Measurements from ENCODE around the gene SPATA13. TPM values are rescaled to one million over a fixed set of nuclear protein-coding genes. Genes with fewer than 3 reads are reported as not detected.
"Not testable (repeated sequence)": the region's sequence is repeated elsewhere in the genome, so short reads cannot be mapped to it uniquely, and the experiment has no call there.

The SPATA13 gene
- total and polyA plus RNA-seq, 2 donors (not counting 1 experiment from before 2014, with no cell fraction given) = 5.7 to 8.3 TPM

DNA sequence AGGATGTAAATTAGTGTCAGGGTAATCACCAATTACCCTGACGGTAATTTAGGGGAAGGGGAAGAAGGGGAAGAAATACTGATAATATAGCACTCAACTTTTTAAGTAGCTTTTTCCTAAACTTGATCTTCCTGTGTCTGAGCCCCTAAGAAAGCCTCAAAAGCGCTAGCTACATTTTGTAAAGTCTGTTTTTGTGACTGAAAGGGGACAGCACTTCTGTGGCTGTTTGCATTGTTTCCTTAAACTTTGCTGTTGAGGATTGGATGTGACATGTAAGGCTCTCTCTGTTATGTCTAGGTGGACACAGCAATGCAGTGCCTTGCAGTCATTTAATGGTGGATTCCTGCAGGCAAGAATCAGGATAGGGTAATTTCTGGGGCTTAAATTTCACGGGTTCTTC lies 42.8 kb downstream of the SPATA13 start:
- WGBS (ENCODE audit: insufficient coverage) = 33% methylated on average over 1 of the region's 3 CpGs
- Histone ChIP-seq H3K4me2 (replicated peaks; ENCODE audit: low read depth, low read length, poor library complexity, severe bottlenecking) (peak overlapping the region; percentile 50), H3K27ac (ENCODE audit: low read length in 2 of 2) (no peak overlapping the region), H2AFZ (ENCODE audit: insufficient read depth, low read depth, low read length, poor library complexity, severe bottlenecking) (no peak overlapping the region), H3K79me2 (ENCODE audit: control insufficient read depth, insufficient read depth, low read length) (no peaks in the 10 kb centered on the region), H3K9ac (ENCODE audit: low read length) (no peak overlapping the region), H3K27me3 (replicated peaks in 1 of 4; ENCODE audit: control extremely low read depth in 1 of 4, control insufficient read depth in 3 of 4, insufficient read depth in 4 of 4, low read length in 3 of 4) (peaks cover 0 to 3% (median 0%) of the 10 kb centered on the region in 4 experiments), H4K20me1 (ENCODE audit: control insufficient read depth, insufficient read depth, low read length, poor library complexity, severe bottlenecking) (no peaks in the 10 kb centered on the region), H3K36me3 (replicated peaks in 1 of 2; ENCODE audit: control extremely low read depth in 1 of 2, control insufficient read depth in 1 of 2, extremely low read depth in 1 of 2, insufficient read depth in 2 of 2, low read length in 1 of 2) (no peaks in the 10 kb centered on the region), H3K9me3 (ENCODE audit: control extremely low read depth in 1 of 3, control insufficient read depth in 2 of 3, insufficient read depth in 1 of 3, low read length in 2 of 3) (no peaks in the 10 kb centered on the region), H3K4me3 (ENCODE audit: control extremely low read depth in 1 of 5, extremely low read depth in 1 of 5, insufficient read depth in 1 of 5, low read depth in 2 of 5, low read length in 4 of 5) (no peak overlapping the region), H3K4me1 (ENCODE audit: control insufficient read depth in 2 of 2, insufficient read depth in 2 of 2, low read length in 2 of 2) (peaks cover 9 to 15% of the 10 kb centered on the region in 2 donors)
- ATAC-seq (ENCODE audit: low read depth) = no peak
- Mint-ChIP-seq H3K27me3 (peaks cover 10% of the 10 kb centered on the region), H3K9me3 (ENCODE audit: insufficient read depth) (no peaks in the 10 kb centered on the region), H3K27ac (no peak overlapping the region), H3K4me3 (no peak overlapping the region), H3K4me1 (peaks cover 15% of the 10 kb centered on the region)
- no peak for DNase-seq
- ChIA-PET POLR2A (no interaction called here), CTCF (interaction anchor here (1.0 to 1.3 kb wide), 2 partner anchors 25 to 150 kb away, joined by 3 to 6 read pairs; no protein-coding TSS in a partner anchor)
- intact Hi-C loops (cut with micrococcal nuclease) = no loop called here
- TF ChIP-seq EZH2 (IDR thresholded peaks at IDR 0.05; ENCODE audit: borderline replicate concordance, insufficient read depth, low read depth, low read length, poor library complexity, severe bottlenecking) = no peak
- TF ChIP-seq, protein P1, sequence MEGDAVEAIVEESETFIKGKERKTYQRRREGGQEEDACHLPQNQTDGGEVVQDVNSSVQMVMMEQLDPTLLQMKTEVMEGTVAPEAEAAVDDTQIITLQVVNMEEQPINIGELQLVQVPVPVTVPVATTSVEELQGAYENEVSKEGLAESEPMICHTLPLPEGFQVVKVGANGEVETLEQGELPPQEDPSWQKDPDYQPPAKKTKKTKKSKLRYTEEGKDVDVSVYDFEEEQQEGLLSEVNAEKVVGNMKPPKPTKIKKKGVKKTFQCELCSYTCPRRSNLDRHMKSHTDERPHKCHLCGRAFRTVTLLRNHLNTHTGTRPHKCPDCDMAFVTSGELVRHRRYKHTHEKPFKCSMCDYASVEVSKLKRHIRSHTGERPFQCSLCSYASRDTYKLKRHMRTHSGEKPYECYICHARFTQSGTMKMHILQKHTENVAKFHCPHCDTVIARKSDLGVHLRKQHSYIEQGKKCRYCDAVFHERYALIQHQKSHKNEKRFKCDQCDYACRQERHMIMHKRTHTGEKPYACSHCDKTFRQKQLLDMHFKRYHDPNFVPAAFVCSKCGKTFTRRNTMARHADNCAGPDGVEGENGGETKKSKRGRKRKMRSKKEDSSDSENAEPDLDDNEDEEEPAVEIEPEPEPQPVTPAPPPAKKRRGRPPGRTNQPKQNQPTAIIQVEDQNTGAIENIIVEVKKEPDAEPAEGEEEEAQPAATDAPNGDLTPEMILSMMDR (IDR thresholded peaks at IDR 0.05) = no peak

DNA sequence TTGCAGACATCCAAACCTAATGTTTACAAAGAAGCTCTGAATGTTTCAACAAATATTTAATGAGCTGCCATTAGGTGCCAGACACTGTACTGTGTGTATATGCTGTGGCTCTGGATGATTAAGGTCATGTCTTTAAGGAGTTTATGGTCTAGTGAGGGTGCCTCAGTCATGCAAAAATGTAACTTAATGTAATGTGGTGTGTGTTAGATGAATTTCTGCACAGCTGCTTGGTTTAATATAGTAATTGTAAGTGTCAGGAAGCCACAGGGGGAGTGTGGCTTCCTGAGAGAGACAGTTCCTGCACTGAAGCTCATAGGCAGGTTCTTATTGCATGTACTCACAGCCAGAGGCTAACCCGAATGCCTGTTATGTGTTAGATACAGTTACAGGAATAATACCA lies 43.3 kb downstream of the SPATA13 start:
- peak overlapping the region; percentile 58 for H3K4me3 Mint-ChIP-seq
- peaks cover 0 to 3% (median 0%) of the 10 kb centered on the region in 4 experiments for H3K27me3 ChIP-seq (replicated peaks in 1 of 4; ENCODE audit: control extremely low read depth in 1 of 4, control insufficient read depth in 3 of 4, insufficient read depth in 4 of 4, low read length in 3 of 4)
- no peaks in the 10 kb centered on the region for H3K9me3 ChIP-seq (ENCODE audit: control extremely low read depth in 1 of 3, control insufficient read depth in 2 of 3, insufficient read depth in 1 of 3, low read length in 2 of 3)
- TF ChIP-seq EZH2 (IDR thresholded peaks at IDR 0.05; ENCODE audit: borderline replicate concordance, insufficient read depth, low read depth, low read length, poor library complexity, severe bottlenecking) = no peak
- TF ChIP-seq, protein P1 (IDR thresholded peaks at IDR 0.05) = no peak
- peaks cover 15% of the 10 kb centered on the region for H3K4me1 Mint-ChIP-seq
- H3K9me3 Mint-ChIP-seq (ENCODE audit: insufficient read depth) = no peaks in the 10 kb centered on the region
- H3K36me3 ChIP-seq (replicated peaks in 1 of 2; ENCODE audit: control extremely low read depth in 1 of 2, control insufficient read depth in 1 of 2, extremely low read depth in 1 of 2, insufficient read depth in 2 of 2, low read length in 1 of 2) = no peaks in the 10 kb centered on the region
- H3K4me1 ChIP-seq (ENCODE audit: control insufficient read depth in 2 of 2, insufficient read depth in 2 of 2, low read length in 2 of 2) = peaks cover 9 to 15% of the 10 kb centered on the region in 2 donors
- H3K27ac ChIP-seq (ENCODE audit: low read length in 2 of 2) = no peak overlapping the region
- CTCF ChIA-PET = interaction anchor here (1.0 to 1.3 kb wide), 2 partner anchors 24 to 150 kb away, joined by 3 to 6 read pairs; no protein-coding TSS in a partner anchor
- intact Hi-C loops (cut with micrococcal nuclease) = no loop called here
- H3K27ac Mint-ChIP-seq = no peak overlapping the region
- H4K20me1 ChIP-seq (ENCODE audit: control insufficient read depth, insufficient read depth, low read length, poor library complexity, severe bottlenecking) = no peaks in the 10 kb centered on the region
- ATAC-seq (ENCODE audit: low read depth) = peak; percentile 31
- DNase-seq = no peak
- peak overlapping the region; percentile 50 for H3K4me2 ChIP-seq (replicated peaks; ENCODE audit: low read depth, low read length, poor library complexity, severe bottlenecking)
- H3K27me3 Mint-ChIP-seq = peaks cover 10% of the 10 kb centered on the region
- no peaks in the 10 kb centered on the region for H3K79me2 ChIP-seq (ENCODE audit: control insufficient read depth, insufficient read depth, low read length)
- POLR2A ChIA-PET = no interaction called here
- no CpG with 5 or more reads among the region's 1 CpG for WGBS (ENCODE audit: insufficient coverage)
- peak overlapping the region in 2 of 5 experiments; percentile 7 to 15 for H3K4me3 ChIP-seq (ENCODE audit: control extremely low read depth in 1 of 5, extremely low read depth in 1 of 5, insufficient read depth in 1 of 5, low read depth in 2 of 5, low read length in 4 of 5)
- H2AFZ ChIP-seq (ENCODE audit: insufficient read depth, low read depth, low read length, poor library complexity, severe bottlenecking) = no peak overlapping the region
- peak overlapping the region; percentile 17 for H3K9ac ChIP-seq (ENCODE audit: low read length)

DNA sequence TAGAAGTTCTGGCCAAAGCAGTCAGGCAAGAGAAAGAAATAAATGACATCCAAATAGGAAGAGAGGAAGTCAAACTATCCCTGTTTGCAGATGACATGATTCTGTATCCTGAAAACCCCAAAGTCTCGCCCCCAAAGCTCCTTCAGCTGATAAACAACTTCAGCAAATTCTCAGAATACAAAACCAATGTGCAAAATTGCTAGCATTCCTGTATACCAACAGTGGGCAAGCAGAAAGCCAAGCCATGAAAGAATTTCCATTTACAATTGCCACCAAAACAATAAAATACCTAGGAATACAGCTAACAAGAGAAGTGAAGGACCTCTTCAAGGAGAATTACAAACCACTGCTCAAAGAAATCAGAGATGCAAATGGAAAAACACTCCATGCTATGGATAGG lies 44.6 kb downstream of the SPATA13 start:
- H3K4me3 ChIP-seq (ENCODE audit: control extremely low read depth in 1 of 5, extremely low read depth in 1 of 5, insufficient read depth in 1 of 5, low read depth in 2 of 5, low read length in 4 of 5); H4K20me1 ChIP-seq (ENCODE audit: control insufficient read depth, insufficient read depth, low read length, poor library complexity, severe bottlenecking); H3K36me3 ChIP-seq (replicated peaks in 1 of 2; ENCODE audit: control extremely low read depth in 1 of 2, control insufficient read depth in 1 of 2, extremely low read depth in 1 of 2, insufficient read depth in 2 of 2, low read length in 1 of 2); intact Hi-C loops (cut with micrococcal nuclease); H3K9ac ChIP-seq (ENCODE audit: low read length); ATAC-seq (ENCODE audit: low read depth); H2AFZ ChIP-seq (ENCODE audit: insufficient read depth, low read depth, low read length, poor library complexity, severe bottlenecking); H3K27me3 ChIP-seq (replicated peaks in 1 of 4; ENCODE audit: control extremely low read depth in 1 of 4, control insufficient read depth in 3 of 4, insufficient read depth in 4 of 4, low read length in 3 of 4); DNase-seq; H3K27ac Mint-ChIP-seq; POLR2A ChIA-PET; H3K4me3 Mint-ChIP-seq; H3K9me3 Mint-ChIP-seq (ENCODE audit: insufficient read depth); H3K27ac ChIP-seq (ENCODE audit: low read length in 2 of 2); H3K79me2 ChIP-seq (ENCODE audit: control insufficient read depth, insufficient read depth, low read length); H3K4me2 ChIP-seq (replicated peaks; ENCODE audit: low read depth, low read length, poor library complexity, severe bottlenecking); H3K9me3 ChIP-seq (ENCODE audit: control extremely low read depth in 1 of 3, control insufficient read depth in 2 of 3, insufficient read depth in 1 of 3, low read length in 2 of 3): not testable (repeated sequence)
- peaks cover 9 to 15% of the 10 kb centered on the region in 2 donors for H3K4me1 ChIP-seq (ENCODE audit: control insufficient read depth in 2 of 2, insufficient read depth in 2 of 2, low read length in 2 of 2)
- CTCF ChIA-PET = interaction anchor here (1.3 to 1.4 kb wide), 2 partner anchors 23 to 184 kb away, joined by 3 to 5 read pairs; no protein-coding TSS in a partner anchor
- WGBS (ENCODE audit: insufficient coverage) = 100% methylated on average over 1 of the region's 1 CpG
- peaks cover 10% of the 10 kb centered on the region for H3K27me3 Mint-ChIP-seq
- peaks cover 15% of the 10 kb centered on the region for H3K4me1 Mint-ChIP-seq

Data from B cell (primary cell).